WTC11 (cell line): ENCODE results near the gene LRRC61. TPM values are rescaled to one million over a fixed set of nuclear protein-coding genes. Genes with fewer than 3 reads are reported as not detected.

Experiments
- ATAC-seq: fragments of 200-7000 bp; cut with Tn5 transposase; 2 replicates; pipeline ENCODE4 v1.10.0; 2021; ENCODE audit warnings: mild to moderate bottlenecking, moderate library complexity
- CTCF ChIA-PET: fragments of 300-600 bp; sonication (Branson Sonifier 250); formaldehyde crosslinking; loops from one replicate; lab custom pipeline; 2021; ENCODE audit warnings: antibody characterized with exemption; lab: Charles Lee
- POLR2A ChIA-PET: fragments of 350-600 bp; sonication (Branson Sonifier 250); formaldehyde crosslinking; loops from one replicate; lab custom pipeline; 2021; ENCODE audit warnings: antibody characterized with exemption; lab: Charles Lee
- DNase-seq: peaks from one replicate; pipeline ENCODE4 v3.0.0; 2021; ENCODE audit warnings: low spot score
- H3K27ac Mint-ChIP-seq: 2 replicates; pipeline ENCODE4 v1.8.0; 2021; ENCODE audit warnings: mixed read lengths
- H3K27me3 Mint-ChIP-seq: 2 replicates; pipeline ENCODE4 v1.8.0; 2021; ENCODE audit warnings: low read depth, mild to moderate bottlenecking, moderate library complexity, mixed read lengths
- H3K36me3 Mint-ChIP-seq: 2 replicates; pipeline ENCODE4 v1.8.0; 2021; ENCODE audit warnings: mixed read lengths
- H3K4me1 Mint-ChIP-seq: 2 replicates; pipeline ENCODE4 v1.8.0; 2022; ENCODE audit warnings: mixed read lengths
- H3K4me3 Mint-ChIP-seq: 2 replicates; pipeline ENCODE4 v1.8.0; 2021; ENCODE audit warnings: mild to moderate bottlenecking, moderate library complexity, mixed read lengths
- H3K9me3 Mint-ChIP-seq: 2 replicates; pipeline ENCODE4 v1.8.0; 2021; ENCODE audit warnings: mixed read lengths
- CBFB ChIP-seq: sonication (generic); formaldehyde crosslinking; IDR thresholded peaks from 2 replicates; pipeline ENCODE4 v1.8.1; 2022; ENCODE audit warnings: mild to moderate bottlenecking, low read depth, missing genetic modification reagents
- FOXP1 ChIP-seq: sonication (generic); formaldehyde crosslinking; IDR thresholded peaks from 2 replicates; pipeline ENCODE4 v1.8.0; 2022; ENCODE audit warnings: missing genetic modification reagents, mild to moderate bottlenecking, moderate library complexity, borderline replicate concordance
- HMGA2 ChIP-seq: fragments of 250-450 bp; sonication (Bioruptor Pico); IDR thresholded peaks from 2 replicates; pipeline ENCODE4 v1.4.0; 2021; ENCODE audit warnings: mild to moderate bottlenecking, moderate library complexity
- JAZF1 ChIP-seq: fragments of 250-450 bp; sonication (Bioruptor Pico); IDR thresholded peaks from 2 replicates; pipeline ENCODE4 v1.9.0; 2021; ENCODE audit warnings: moderate library complexity, mild to moderate bottlenecking, inconsistent platforms
- MAX ChIP-seq: sonication (generic); formaldehyde crosslinking; IDR thresholded peaks from 2 replicates; pipeline ENCODE4 v1.8.0; 2022; ENCODE audit warnings: mild to moderate bottlenecking, missing genetic modification reagents
- NFYB ChIP-seq: sonication (generic); formaldehyde crosslinking; conservative IDR thresholded peaks from 2 replicates; pipeline ENCODE4 v1.8.0; 2022; ENCODE audit warnings: low read depth, missing genetic modification reagents
- SMAD4 ChIP-seq: sonication (generic); formaldehyde crosslinking; IDR thresholded peaks from 2 replicates; pipeline ENCODE4 v1.8.0; 2022; ENCODE audit warnings: mild to moderate bottlenecking, missing genetic modification reagents
- SOX15 ChIP-seq: fragments of 250-450 bp; sonication (Bioruptor Pico); IDR thresholded peaks from 2 replicates; pipeline ENCODE4 v1.9.0; 2021; ENCODE audit warnings: mild to moderate bottlenecking
- ZBTB21 ChIP-seq: sonication (generic); formaldehyde crosslinking; IDR thresholded peaks from 2 replicates; pipeline ENCODE4 v1.8.1; 2023; ENCODE audit warnings: mild to moderate bottlenecking, missing genetic modification reagents, borderline replicate concordance
- ZMAT4 ChIP-seq: fragments of 250-450 bp; sonication (Bioruptor Pico); IDR thresholded peaks from 2 replicates; pipeline ENCODE4 v1.9.0; 2021; ENCODE audit warnings: mild to moderate bottlenecking
- ZNF396 ChIP-seq: fragments of 250-450 bp; sonication (Bioruptor Pico); IDR thresholded peaks from 2 replicates; pipeline ENCODE4 v1.8.0; 2021; ENCODE audit warnings: mild to moderate bottlenecking, moderate library complexity, borderline replicate concordance
- ZNF425 ChIP-seq: fragments of 250-450 bp; sonication (Bioruptor Pico); conservative IDR thresholded peaks from 2 replicates; pipeline ENCODE4 v1.9.0; 2021; ENCODE audit warnings: mild to moderate bottlenecking
- ZNF512 ChIP-seq: sonication (generic); formaldehyde crosslinking; IDR thresholded peaks from 2 replicates; pipeline ENCODE4 v1.8.1; 2022; ENCODE audit warnings: missing genetic modification reagents, borderline replicate concordance
- ZNF532 ChIP-seq: fragments of 250-450 bp; sonication (Bioruptor Pico); IDR thresholded peaks from 2 replicates; pipeline ENCODE4 v1.9.0; 2021; ENCODE audit warnings: mild to moderate bottlenecking, borderline replicate concordance
- ZNF671 ChIP-seq: fragments of 250-450 bp; sonication (Bioruptor Pico); IDR thresholded peaks from 2 replicates; pipeline ENCODE4 v1.8.0; 2021; ENCODE audit warnings: mild to moderate bottlenecking
- total RNA-seq: library from RNA; stranded (reverse); gene quantifications from 3 replicates; pipeline ENCODE4 v1.2.3, GENCODE V29; 2021
- TF ChIP-seq, protein P1 (sequence below): sonication (generic); formaldehyde crosslinking; IDR thresholded peaks from 2 replicates; pipeline ENCODE4 v1.8.1; 2022; ENCODE audit warnings: mild to moderate bottlenecking, moderate library complexity, missing genetic modification reagents

LRRC61 gene
- total RNA-seq, 1 experiment from 2014 or later = 27.7 TPM

- peak; percentile 80 for ATAC-seq
- peaks cover 11% of the 10 kb centered on the region for H3K9me3 Mint-ChIP-seq
- no peaks in the 10 kb centered on the region; the same call in 1 of the 2 replicates for H3K36me3 Mint-ChIP-seq
- no peak for DNase-seq
- H3K27ac Mint-ChIP-seq = no peak overlapping the region
- H3K27me3 Mint-ChIP-seq = no peaks in the 10 kb centered on the region; the same call in 1 of the 2 replicates
- ChIA-PET CTCF (interaction anchor here (0.6 to 1.1 kb wide), 3 partner anchors 10 to 166 kb away, joined by 3 read pairs; no protein-coding TSS in a partner anchor), POLR2A (interaction anchor here (0.6 kb wide), 1 partner anchor 16 kb away, joined by 3 read pairs; no protein-coding TSS in a partner anchor)
- no peak for TF ChIP-seq HMGA2
- no peak for TF ChIP-seq MAX (CRISPR knock-in tag)
- no peak for TF ChIP-seq CBFB (CRISPR knock-in tag)
- TF ChIP-seq ZNF425 = no peak
- no peak for TF ChIP-seq JAZF1
- TF ChIP-seq SOX15 (CRISPR knock-in tag) = no peak
- TF ChIP-seq ZNF671 = no peak
- TF ChIP-seq ZMAT4 (CRISPR knock-in tag) = no peak
- no peak for TF ChIP-seq SMAD4 (CRISPR knock-in tag)
- no peak for TF ChIP-seq FOXP1 (CRISPR knock-in tag)
- TF ChIP-seq ZNF532 = no peak
- TF ChIP-seq, protein P1, sequence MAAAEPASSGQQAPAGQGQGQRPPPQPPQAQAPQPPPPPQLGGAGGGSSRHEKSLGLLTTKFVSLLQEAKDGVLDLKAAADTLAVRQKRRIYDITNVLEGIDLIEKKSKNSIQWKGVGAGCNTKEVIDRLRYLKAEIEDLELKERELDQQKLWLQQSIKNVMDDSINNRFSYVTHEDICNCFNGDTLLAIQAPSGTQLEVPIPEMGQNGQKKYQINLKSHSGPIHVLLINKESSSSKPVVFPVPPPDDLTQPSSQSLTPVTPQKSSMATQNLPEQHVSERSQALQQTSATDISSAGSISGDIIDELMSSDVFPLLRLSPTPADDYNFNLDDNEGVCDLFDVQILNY (CRISPR knock-in tag) = no peak
- TF ChIP-seq ZNF396 (CRISPR knock-in tag) = no peak
- H3K4me3 Mint-ChIP-seq = no peak overlapping the region
- H3K4me1 Mint-ChIP-seq = peaks cover 2% of the 10 kb centered on the region; the same call in 1 of the 2 replicates
Observed at GRCh38 chr7:150351587-150352194, 28.5 kb downstream of the LRRC61 start.

DNA sequence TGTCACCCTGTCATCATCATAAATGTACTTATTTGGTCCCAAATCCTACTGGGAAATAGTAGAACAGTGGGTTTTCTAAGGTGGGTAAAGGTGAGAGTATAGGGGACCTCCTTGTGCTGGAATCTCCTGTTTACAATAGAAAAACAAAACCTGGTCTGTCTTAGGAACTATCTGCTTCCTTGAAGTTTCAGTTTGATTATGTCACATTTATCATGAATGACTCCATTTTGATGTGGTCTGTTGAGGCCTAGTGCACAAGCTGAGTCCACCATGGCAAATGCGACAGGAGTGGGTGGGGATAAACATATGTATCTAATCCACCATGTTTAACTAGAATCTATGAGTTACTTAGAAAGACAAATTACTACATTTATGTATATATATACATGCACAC is 32.5 kb downstream of the LRRC61 start:
- H3K4me3 Mint-ChIP-seq = no peak overlapping the region
- ATAC-seq (no peak), DNase-seq (no peak)
- H3K27ac Mint-ChIP-seq = peak overlapping the region; percentile 39; the same call in 1 of the 2 replicates
- ChIA-PET CTCF (interaction anchor here (0.7 to 1.8 kb wide), 6 partner anchors 10 to 89 kb away, joined by 3 to 7 read pairs (median 4); partner anchors contain the start of gene REPIN1), POLR2A (interaction anchor here (0.6 kb wide), 1 partner anchor 44 kb away, joined by 4 read pairs; no protein-coding TSS in a partner anchor)
- H3K9me3 Mint-ChIP-seq = no peaks in the 10 kb centered on the region; the same call in 1 of the 2 replicates
- H3K27me3 Mint-ChIP-seq = no peaks in the 10 kb centered on the region
- peaks cover 17% of the 10 kb centered on the region for H3K4me1 Mint-ChIP-seq
- no peaks in the 10 kb centered on the region for H3K36me3 Mint-ChIP-seq
- TF ChIP-seq ZNF512 (CRISPR knock-in tag) = no peak
- TF ChIP-seq NFYB (CRISPR knock-in tag) = no peak
- no peak for TF ChIP-seq ZNF532
- no peak for TF ChIP-seq ZBTB21
